H1 (cell line): ENCODE data around the gene ILKAP.

Experiments
- CREB1 ChIP-seq: IDR thresholded peaks from 2 replicates; pipeline ENCODE4 v1.6.1; 2012; ENCODE audit warnings: inconsistent platforms
- CTCF ChIP-seq, 3 experiments: IDR thresholded peaks; 1 replicate in 2 of 3; 2 replicates in 1 of 3; pipeline versions ENCODE4 v1.5.1 to v1.6.1; 2011; ENCODE audit warnings: low read length in 3 of 3, mild to moderate bottlenecking in 3 of 3, inconsistent platforms in 2 of 3, low read depth in 1 of 3, moderate library complexity in 1 of 3; ENCODE audit not compliant: insufficient read depth in 1 of 3; ENCODE audit errors: control extremely low read depth in 1 of 3
- EGR1 ChIP-seq: IDR thresholded peaks from 2 replicates; pipeline ENCODE4 v1.6.1; 2011; ENCODE audit warnings: low read depth, low read length, borderline replicate concordance
- EP300 ChIP-seq, 2 experiments: IDR thresholded peaks; 1 replicate in 1 of 2; 2 replicates in 1 of 2; pipeline ENCODE4 v1.6.1; 2011 to 2012; ENCODE audit warnings: low read depth in 2 of 2, low read length in 2 of 2, mild to moderate bottlenecking in 2 of 2, borderline replicate concordance in 1 of 2, inconsistent platforms in 1 of 2, moderate library complexity in 1 of 2
- EZH2 ChIP-seq: fragments of 200-600 bp; sonication (generic); IDR thresholded peaks from 2 replicates; pipeline ENCODE4 v1.7.1; 2012; ENCODE audit warnings: low read depth, mild to moderate bottlenecking, moderate library complexity, low read length, inconsistent platforms; ENCODE audit not compliant: severe bottlenecking
- JUND ChIP-seq: IDR thresholded peaks from 2 replicates; pipeline ENCODE4 v1.6.1; 2011; ENCODE audit warnings: mild to moderate bottlenecking, improper control_type of control experiment, low read length
- MAX ChIP-seq: IDR thresholded peaks from 2 replicates; pipeline ENCODE4 v1.6.1; 2012; ENCODE audit warnings: inconsistent platforms
- SP1 ChIP-seq: IDR thresholded peaks from 2 replicates; pipeline ENCODE4 v1.6.1; 2011; ENCODE audit warnings: low read depth, low read length
- SP4 ChIP-seq: IDR thresholded peaks from 2 replicates; pipeline ENCODE4 v1.6.1; 2012; ENCODE audit warnings: low read length, inconsistent platforms
- SUZ12 ChIP-seq: fragments of 200-600 bp; sonication (generic); IDR thresholded peaks from 2 replicates; pipeline ENCODE4 v1.6.1; 2012; ENCODE audit warnings: mild to moderate bottlenecking, inconsistent platforms, low read length, moderate library complexity, mixed read lengths
- TBP ChIP-seq: IDR thresholded peaks from 2 replicates; pipeline ENCODE4 v1.6.1; 2011; ENCODE audit warnings: low read depth, low read length, improper control_type of control experiment
- TF ChIP-seq, protein P1 (sequence below): IDR thresholded peaks from 2 replicates; pipeline ENCODE4 v1.6.1; 2011; ENCODE audit warnings: low read length, improper control_type of control experiment

- no peak for TF ChIP-seq MAX
- TF ChIP-seq EZH2: no peak
- TF ChIP-seq CTCF (IDR thresholded peaks at IDR 0.05; ENCODE audit: control extremely low read depth in 1 of 3, insufficient read depth in 1 of 3, low read depth in 1 of 3, low read length in 3 of 3): no peak
- TF ChIP-seq, protein P1, sequence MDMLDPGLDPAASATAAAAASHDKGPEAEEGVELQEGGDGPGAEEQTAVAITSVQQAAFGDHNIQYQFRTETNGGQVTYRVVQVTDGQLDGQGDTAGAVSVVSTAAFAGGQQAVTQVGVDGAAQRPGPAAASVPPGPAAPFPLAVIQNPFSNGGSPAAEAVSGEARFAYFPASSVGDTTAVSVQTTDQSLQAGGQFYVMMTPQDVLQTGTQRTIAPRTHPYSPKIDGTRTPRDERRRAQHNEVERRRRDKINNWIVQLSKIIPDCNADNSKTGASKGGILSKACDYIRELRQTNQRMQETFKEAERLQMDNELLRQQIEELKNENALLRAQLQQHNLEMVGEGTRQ: no peak
- no peak for TF ChIP-seq SP4
- TF ChIP-seq JUND: no peak
- no peak for TF ChIP-seq SP1
- no peak for TF ChIP-seq CREB1
- TF ChIP-seq EGR1: no peak
- TF ChIP-seq SUZ12: no peak
- TF ChIP-seq TBP: no peak
- no peak for TF ChIP-seq EP300 (IDR thresholded peaks at IDR 0.05; ENCODE audit: borderline replicate concordance in 1 of 2, low read depth in 2 of 2, low read length in 2 of 2)
Observed at GRCh38 chr2:238171575-238172187, 31.8 kb downstream of the ILKAP start.
